Calu3 (cell line): ENCODE results near the gene PODXL. TPM values are rescaled to one million over a fixed set of nuclear protein-coding genes. Genes with fewer than 3 reads are reported as not detected.

ENCODE experiments used
- BruUV-seq: library from RNA; stranded (reverse); fragments of 400-500 nt; replicated peaks from 2 replicates; lab custom pipeline; 2021; lab: Mats Ljungman, UMichigan
- CTCF ChIA-PET: fragments of 300-600 bp; sonication (Branson Sonifier 250); formaldehyde crosslinking; loops from one replicate; lab custom pipeline; 2022; ENCODE audit warnings: antibody characterized with exemption; lab: Charles Lee
- DNase-seq: peaks from one replicate; pipeline ENCODE4 v3.0.0; 2022
- H3K27ac Mint-ChIP-seq: one replicate; pipeline ENCODE4 v1.8.0; 2022; ENCODE audit warnings: mixed read lengths; ENCODE audit not compliant: unreplicated experiment
- H3K27me3 Mint-ChIP-seq: one replicate; pipeline ENCODE4 v1.8.0; 2022; ENCODE audit warnings: mixed read lengths; ENCODE audit not compliant: unreplicated experiment
- H3K36me3 Mint-ChIP-seq: one replicate; pipeline ENCODE4 v1.8.0; 2022; ENCODE audit warnings: mild to moderate bottlenecking, moderate library complexity, mixed read lengths; ENCODE audit not compliant: insufficient read depth, unreplicated experiment
- H3K4me1 Mint-ChIP-seq: one replicate; pipeline ENCODE4 v1.8.0; 2022; ENCODE audit warnings: mild to moderate bottlenecking, low read depth, mixed read lengths; ENCODE audit not compliant: unreplicated experiment
- H3K4me3 Mint-ChIP-seq: one replicate; pipeline ENCODE4 v1.8.0; 2022; ENCODE audit warnings: mild to moderate bottlenecking, low read depth, moderate library complexity, mixed read lengths; ENCODE audit not compliant: unreplicated experiment
- H3K9me3 Mint-ChIP-seq: one replicate; pipeline ENCODE4 v1.8.0; 2022; ENCODE audit warnings: low read depth, mixed read lengths; ENCODE audit not compliant: unreplicated experiment
- CTCF ChIP-seq: fragments of 200-600 bp; IDR thresholded peaks from one replicate; pipeline ENCODE4 v1.8.0; 2022; ENCODE audit warnings: antibody characterized with exemption; ENCODE audit not compliant: unreplicated experiment
- intact Hi-C: fragments of 100-400 bp; cut with micrococcal nuclease; formaldehyde crosslinking; loops from one replicate; pipeline ENCODE4 v1.10.0; 2022; ENCODE audit not compliant: unreplicated experiment
- total RNA-seq: library from RNA; stranded (reverse); gene quantifications from 2 replicates; pipeline ENCODE4 v1.2.3, GENCODE V29; 2022

The PODXL gene
- total RNA-seq, 1 experiment from 2014 or later, result 15.5 TPM

- H3K27ac Mint-ChIP-seq, result no peak overlapping the region
- no peak for TF ChIP-seq CTCF
- intact Hi-C loops, result no loop called here
- CTCF ChIA-PET, result no interaction called here
- no peak for DNase-seq
- no peak overlapping the region for H3K4me3 Mint-ChIP-seq
- no peaks in the 10 kb centered on the region for H3K9me3 Mint-ChIP-seq
- H3K36me3 Mint-ChIP-seq, result no peaks in the 10 kb centered on the region
- BruUV-seq, result no TSS peak
- peaks cover 13% of the 10 kb centered on the region for H3K27me3 Mint-ChIP-seq
- no peaks in the 10 kb centered on the region for H3K4me1 Mint-ChIP-seq
Observed at GRCh38 chr7:131533151-131533559, 23.3 kb downstream of the PODXL start.

- H3K27ac Mint-ChIP-seq, result no peak overlapping the region
- H3K36me3 Mint-ChIP-seq, result no peaks in the 10 kb centered on the region
- no peaks in the 10 kb centered on the region for H3K4me1 Mint-ChIP-seq
- CTCF ChIA-PET, result no interaction called here
- intact Hi-C loops, result no loop called here
- no peak for DNase-seq
- H3K4me3 Mint-ChIP-seq, result no peak overlapping the region
- TF ChIP-seq CTCF, result no peak
- no peaks in the 10 kb centered on the region for H3K9me3 Mint-ChIP-seq
- peaks cover 18% of the 10 kb centered on the region for H3K27me3 Mint-ChIP-seq
- BruUV-seq, result no TSS peak
Observed at GRCh38 chr7:131532570-131533091, 23.8 kb downstream of the PODXL start.

DNA sequence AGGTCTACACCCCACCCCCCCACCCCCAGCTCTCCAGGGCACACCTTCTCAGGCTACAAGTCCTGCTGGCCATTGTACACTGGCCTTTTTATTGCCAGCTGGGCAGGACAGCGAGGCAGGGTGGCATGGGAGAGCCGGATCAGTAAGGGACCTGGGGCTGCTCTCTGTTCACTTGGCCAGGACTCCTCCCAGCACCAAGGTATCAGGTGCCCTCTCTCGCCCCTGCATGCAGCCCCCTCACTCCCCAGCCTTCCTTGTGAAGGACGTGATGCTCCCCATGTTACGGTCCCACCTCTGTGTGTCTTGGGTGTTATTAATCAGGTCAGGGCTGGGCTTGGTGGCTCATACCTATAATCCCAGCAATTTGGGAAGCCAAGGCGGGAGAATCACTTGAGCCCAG, 26.3 kb downstream of the PODXL start:
- CTCF ChIA-PET, result interaction anchor here (0.7 kb wide), 2 partner anchors 15 to 614 kb away, joined by 3 to 7 read pairs; no protein-coding TSS in a partner anchor
- no peak for TF ChIP-seq CTCF
- BruUV-seq, result no TSS peak
- Mint-ChIP-seq H3K36me3 (no peaks in the 10 kb centered on the region), H3K4me3 (no peak overlapping the region), H3K27ac (no peak overlapping the region), H3K9me3 (no peaks in the 10 kb centered on the region), H3K4me1 (no peaks in the 10 kb centered on the region), H3K27me3 (peaks cover 22% of the 10 kb centered on the region)
- intact Hi-C loops, result no loop called here
- no peak for DNase-seq

DNA sequence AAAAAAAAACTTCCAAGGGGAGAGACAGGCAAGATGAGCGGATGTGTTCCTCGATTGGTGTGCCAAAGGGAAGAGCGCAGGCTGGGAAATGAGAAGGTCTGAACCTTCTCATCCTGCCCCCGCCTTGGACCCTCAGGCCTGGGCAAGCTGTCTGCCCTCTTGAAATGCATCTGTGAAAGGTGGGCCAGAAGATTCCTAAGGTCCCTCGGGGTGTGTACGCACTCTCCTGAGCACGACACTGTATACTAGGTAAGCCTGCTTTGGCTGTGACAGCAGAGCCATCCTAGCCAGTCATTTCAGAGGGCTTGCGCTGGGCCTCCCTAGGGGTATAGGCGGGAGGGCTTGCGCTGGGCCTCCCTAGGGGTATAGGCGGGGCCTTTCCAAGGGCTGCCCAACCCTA, 26.8 kb downstream of the PODXL start:
- CTCF ChIA-PET, result no interaction called here
- Mint-ChIP-seq H3K27me3 (peaks cover 22% of the 10 kb centered on the region), H3K36me3 (no peaks in the 10 kb centered on the region), H3K9me3 (no peaks in the 10 kb centered on the region), H3K4me1 (no peaks in the 10 kb centered on the region), H3K27ac (no peak overlapping the region), H3K4me3 (no peak overlapping the region)
- TF ChIP-seq CTCF, result no peak
- DNase-seq, result no peak
- no TSS peak for BruUV-seq
- intact Hi-C loops, result no loop called here
